SK-MEL-5 (cell line): ENCODE data around the gene HSBP1L1. TPM values are rescaled to one million over a fixed set of nuclear protein-coding genes. Genes with fewer than 3 reads are reported as not detected.

Source experiments
- DNase-seq: peaks from one replicate; pipeline ENCODE4 v3.0.0-alpha.2; 2016; ENCODE audit warnings: low read depth, low spot score
- in situ Hi-C: cut with HindIII; loops from 2 replicates; pipeline ENCODE4 v1.10.0; 2016; ENCODE audit warnings: low sequenced_read_pairs, high pct_unique_total_duplicates, low pct_unique_long_range_greater_than_20kb
- total RNA-seq: library from RNA; depleted of rRNA; stranded (reverse); fragments of >200 nt; shearing (Covaris generic); gene quantifications from 2 replicates; pipeline ENCODE4 v1.2.3, GENCODE V29; 2014

The HSBP1L1 gene
- total RNA-seq, 1 experiment from 2014 or later = 23.4 TPM

GRCh38 chr18:79965119-79965902 lies 868 bp downstream of the HSBP1L1 start:
- in situ Hi-C loops = no loop called here
- DNase-seq = peak; percentile 85

DNA sequence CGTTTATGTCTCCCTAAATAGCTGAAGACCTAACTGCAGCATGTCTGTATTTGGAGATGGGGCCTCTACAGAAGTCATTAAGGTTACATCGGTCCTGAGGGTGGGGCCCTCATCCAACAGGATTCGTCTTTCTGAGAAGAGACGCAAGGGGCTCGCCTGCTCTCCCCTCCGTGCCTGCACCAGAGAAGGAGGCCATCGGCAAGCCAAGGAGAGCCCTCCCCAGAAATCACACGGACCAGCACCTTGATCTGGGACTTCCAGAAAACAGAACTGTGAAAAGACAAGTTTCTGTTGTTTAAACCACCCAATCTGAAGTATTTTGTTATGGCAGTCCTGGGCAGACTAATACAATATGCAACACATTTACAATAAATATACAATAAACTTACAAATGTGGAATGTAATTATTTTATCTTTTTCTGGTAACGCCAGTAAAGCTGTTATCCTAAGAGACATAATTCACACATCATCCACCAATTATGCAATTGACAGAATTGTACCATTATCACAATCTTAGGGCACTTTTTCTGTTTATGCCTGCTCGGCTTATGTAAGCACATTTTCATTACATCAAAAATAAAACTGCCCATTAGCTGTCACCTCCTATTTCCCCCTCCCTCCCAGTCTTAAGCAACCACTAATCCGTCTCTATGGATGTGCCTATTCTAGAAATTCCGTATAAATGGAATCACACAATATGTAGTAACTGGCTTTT lies 6.1 kb downstream of the HSBP1L1 start:
- no peak for DNase-seq
- in situ Hi-C loops = no loop called here

GRCh38 chr18:79971211-79971952 lies 6.9 kb downstream of the HSBP1L1 start:
- in situ Hi-C loops = no loop called here
- no peak for DNase-seq

GRCh38 chr18:79971986-79972385 lies 7.5 kb downstream of the HSBP1L1 start:
- no peak for DNase-seq
- in situ Hi-C loops = no loop called here

GRCh38 chr18:79972720-79973119 lies 8.3 kb downstream of the HSBP1L1 start:
- in situ Hi-C loops = no loop called here
- DNase-seq = no peak

DNA sequence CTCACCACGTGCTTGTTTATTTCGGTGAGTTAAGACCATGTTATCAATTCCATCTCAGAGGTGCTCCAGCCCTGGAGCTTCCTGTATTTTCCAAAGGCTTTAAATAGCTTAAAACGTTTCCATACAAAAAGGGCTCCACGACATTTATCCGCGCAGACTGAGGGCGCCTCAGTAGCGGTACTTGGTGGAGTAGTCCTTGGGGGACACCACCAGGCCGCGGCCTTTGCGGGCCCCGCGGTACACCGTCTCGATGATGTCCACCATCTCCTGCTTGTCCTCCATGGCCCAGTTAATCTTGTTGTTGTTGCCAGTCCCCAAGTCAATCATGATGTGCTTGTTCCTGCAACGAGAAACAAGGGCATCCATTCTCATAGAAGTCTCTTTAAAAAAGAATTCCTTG lies 9.1 kb downstream of the HSBP1L1 start:
- in situ Hi-C loops = no loop called here
- DNase-seq = no peak

- DNase-seq = no peak
- in situ Hi-C loops = no loop called here
Observed at GRCh38 chr18:79974025-79974654, 9.7 kb downstream of the HSBP1L1 start.

DNA sequence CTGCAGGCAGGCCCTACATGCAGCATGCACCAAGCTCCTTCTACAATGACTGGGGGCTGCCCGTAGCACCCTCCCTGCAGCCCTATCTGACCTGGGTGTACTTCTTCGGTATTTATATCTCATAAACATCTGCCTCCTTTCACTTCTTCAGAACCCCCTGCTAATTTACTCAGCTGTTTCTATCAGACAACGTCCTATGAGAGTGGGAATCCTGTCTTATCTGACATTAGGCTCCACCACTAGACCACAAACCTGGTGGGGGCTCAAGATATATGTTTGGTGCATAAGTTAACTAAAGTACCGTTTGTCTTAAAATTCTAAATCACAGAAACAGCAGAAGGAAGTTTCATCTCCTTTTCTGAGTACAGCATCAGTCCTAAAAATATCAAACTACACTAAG lies 10.6 kb downstream of the HSBP1L1 start:
- DNase-seq = no peak
- in situ Hi-C loops = no loop called here

GRCh38 chr18:79975985-79976680 lies 11.7 kb downstream of the HSBP1L1 start:
- in situ Hi-C loops = no loop called here
- DNase-seq = no peak

GRCh38 chr18:79979843-79980242 lies 15.4 kb downstream of the HSBP1L1 start:
- in situ Hi-C loops = no loop called here
- DNase-seq = no peak

GRCh38 chr18:79980585-79980984 lies 16.1 kb downstream of the HSBP1L1 start:
- in situ Hi-C loops = no loop called here
- DNase-seq = no peak

- peak; percentile 32 for DNase-seq
- in situ Hi-C loops = no loop called here
Observed at GRCh38 chr18:79982736-79983135, 18.3 kb downstream of the HSBP1L1 start.

DNA sequence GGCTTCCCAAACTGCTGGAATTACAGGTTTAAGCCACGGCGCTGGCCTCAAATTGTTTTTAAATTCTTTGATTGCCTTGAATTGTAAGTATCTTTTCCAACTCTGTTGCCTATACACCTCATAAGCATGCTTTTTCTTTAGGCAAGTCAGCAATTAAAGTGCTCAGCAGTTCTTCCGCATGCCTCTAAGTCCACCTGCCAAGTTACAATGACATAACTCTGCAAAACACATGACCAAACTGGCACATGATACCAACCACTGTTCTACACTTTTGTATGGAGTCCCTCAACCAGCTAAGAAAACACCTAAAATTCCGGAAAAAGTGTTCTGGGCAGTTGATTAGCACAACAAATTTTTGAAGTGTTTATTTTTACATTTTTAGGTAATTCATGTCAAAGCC lies 18.8 kb downstream of the HSBP1L1 start:
- DNase-seq = no peak
- in situ Hi-C loops = no loop called here

GRCh38 chr18:79983793-79984192 lies 19.4 kb downstream of the HSBP1L1 start:
- in situ Hi-C loops = no loop called here
- no peak for DNase-seq

GRCh38 chr18:79985172-79985571 lies 20.7 kb downstream of the HSBP1L1 start:
- DNase-seq = no peak
- in situ Hi-C loops = no loop called here

DNA sequence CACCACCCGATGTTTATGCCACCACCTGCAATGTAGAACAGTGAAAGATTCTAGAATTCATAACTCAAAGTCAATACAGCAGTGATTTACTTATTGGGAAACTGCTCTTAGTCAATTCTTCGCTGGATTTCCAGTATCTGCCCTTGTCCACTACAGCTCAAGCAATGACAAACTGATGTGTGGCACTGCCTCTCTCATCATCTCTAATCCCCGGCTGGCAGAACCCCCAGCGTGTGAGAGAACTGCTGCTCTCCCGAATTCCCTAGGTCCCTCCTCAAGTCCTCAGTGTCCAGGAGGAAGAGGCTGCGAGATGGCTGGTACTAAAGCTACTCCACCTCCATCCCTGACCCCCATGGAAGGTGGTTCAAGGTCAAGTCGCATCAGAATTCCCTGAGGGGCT lies 22.3 kb downstream of the HSBP1L1 start:
- in situ Hi-C loops = no loop called here
- DNase-seq = no peak

GRCh38 chr18:79987566-79987965 lies 23.1 kb downstream of the HSBP1L1 start:
- in situ Hi-C loops = no loop called here
- DNase-seq = no peak

DNA sequence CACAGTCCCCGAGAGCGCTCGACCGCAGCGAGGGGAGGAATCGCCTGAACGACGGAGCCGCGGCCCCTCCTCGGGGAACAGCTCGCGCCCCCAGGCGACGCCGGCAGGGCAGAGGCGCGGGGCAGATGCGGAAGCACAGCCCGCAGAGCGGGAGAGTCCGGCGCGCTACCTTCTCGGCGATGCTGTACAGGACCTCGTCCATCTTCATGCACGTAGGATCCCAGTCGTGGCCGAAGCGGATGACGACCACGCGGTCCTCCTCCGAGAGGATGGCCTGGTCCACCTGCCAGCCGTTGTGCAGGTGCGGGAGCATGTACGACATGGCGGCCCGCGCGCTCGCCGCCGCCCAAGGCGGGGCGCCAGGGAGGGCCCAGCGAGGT lies 23.6 kb downstream of the HSBP1L1 start:
- DNase-seq = peak; percentile 46
- in situ Hi-C loops = no loop called here
